Mucosa of gallbladder (tissue), 1 donor: Measurements from ENCODE around the gene DHX9. TPM values are rescaled to one million over a fixed set of nuclear protein-coding genes. Genes with fewer than 3 reads are reported as not detected.

Experiments
- DNase-seq: peaks from one replicate; pipeline ENCODE4 v3.0.0-alpha.2; 2020; ENCODE audit warnings: low spot score
- total RNA-seq: library from RNA; stranded (reverse); gene quantifications from one replicate; pipeline ENCODE4 v1.2.1, GENCODE V29; 2021
- donor health status: DM: no; HTN: no; CAD: no.

The DHX9 gene
- total RNA-seq, 1 donor from 2014 or later: 113 TPM

DNA sequence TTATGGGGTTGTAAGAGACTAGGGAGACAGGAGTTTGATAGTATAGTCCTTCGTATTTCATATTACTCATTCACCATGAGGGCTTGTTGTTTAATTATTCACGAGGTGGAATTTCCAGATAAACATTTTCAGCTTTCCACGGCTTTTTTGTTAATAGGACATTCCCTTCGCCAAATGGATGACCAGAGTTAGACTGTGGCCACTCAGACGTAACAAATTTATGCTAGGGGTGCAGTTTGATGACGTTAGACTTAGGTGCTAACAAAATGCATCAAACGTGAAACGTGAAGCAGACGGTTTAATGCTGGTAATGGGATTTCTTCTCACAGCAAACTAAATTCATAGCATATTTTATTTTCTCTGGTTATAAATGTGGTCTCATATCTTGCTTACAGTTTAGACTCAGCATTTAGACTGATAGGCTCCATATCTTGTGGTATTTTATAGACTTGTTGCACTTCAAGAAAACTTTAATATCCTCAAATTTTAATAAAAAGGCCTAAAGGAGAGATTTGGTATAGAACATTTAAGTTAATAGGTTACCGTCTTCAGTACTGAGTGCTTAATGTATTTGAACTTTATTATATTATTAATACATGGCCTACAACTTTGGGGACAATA lies 2.3 kb downstream of the DHX9 start:
- no peak for DNase-seq

DNA sequence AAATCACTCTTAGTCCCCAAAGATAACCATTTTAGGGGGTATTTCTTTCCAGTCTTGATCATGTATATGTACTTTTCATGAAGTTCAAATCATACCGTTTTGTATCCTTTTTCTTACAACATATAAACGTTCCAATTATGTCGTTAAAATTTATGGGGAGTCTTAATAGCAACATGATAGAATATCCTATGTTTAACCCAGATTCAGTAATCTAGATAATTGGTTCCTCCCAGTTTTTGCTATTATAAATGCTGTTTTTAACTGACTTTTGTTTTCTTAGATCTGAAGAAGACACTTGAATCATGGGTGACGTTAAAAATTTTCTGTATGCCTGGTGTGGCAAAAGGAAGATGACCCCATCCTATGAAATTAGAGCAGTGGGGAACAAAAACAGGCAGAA lies 3.1 kb downstream of the DHX9 start:
- no peak for DNase-seq

GRCh38 chr1:182845379-182845778 lies 6.2 kb downstream of the DHX9 start:
- DNase-seq: no peak

- DNase-seq: no peak
These were observed 6.7 kb downstream of the DHX9 start for GRCh38 chr1:182845894-182846293.

GRCh38 chr1:182847105-182847504 lies 8.0 kb downstream of the DHX9 start:
- no peak for DNase-seq

DNA sequence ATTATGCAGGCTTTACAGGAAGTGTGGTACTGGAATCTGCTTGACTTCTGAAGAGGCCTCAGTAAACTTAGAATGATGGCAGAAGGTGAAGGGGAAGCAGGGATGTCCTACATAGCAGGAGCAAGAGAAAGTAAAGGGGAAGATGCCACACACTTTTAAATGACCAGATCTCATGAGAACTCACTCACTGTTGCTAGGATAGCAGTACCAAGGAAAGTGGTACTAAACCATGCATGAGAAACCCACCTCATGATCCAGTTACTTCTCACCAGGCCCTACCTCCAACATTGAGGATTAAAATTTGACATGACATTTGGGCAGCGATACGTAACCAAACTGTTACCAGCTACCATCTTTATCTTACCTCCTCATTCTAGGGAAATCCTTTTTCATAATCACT lies 9.6 kb downstream of the DHX9 start:
- no peak for DNase-seq

DNA sequence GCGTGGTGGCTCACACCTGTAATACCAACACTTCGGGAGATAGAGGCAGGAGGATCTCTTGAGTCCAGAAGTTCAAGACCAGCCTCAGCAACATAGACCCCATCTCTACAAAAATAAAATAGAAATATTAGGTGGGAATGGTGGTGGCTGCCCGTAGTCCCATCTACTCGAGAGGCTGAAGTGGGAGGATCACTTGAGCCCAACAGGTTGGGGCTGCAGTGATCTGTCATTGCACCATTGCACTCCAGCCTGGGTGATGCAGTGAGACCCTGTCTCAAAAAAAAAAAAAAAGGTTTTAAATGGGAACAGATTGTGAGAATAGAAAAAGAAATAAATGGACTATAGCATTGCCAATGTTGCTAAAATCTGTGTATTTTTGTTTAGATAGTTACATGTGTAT lies 11.2 kb downstream of the DHX9 start:
- DNase-seq: no peak

- no peak for DNase-seq
These were observed 12.7 kb downstream of the DHX9 start for GRCh38 chr1:182851825-182852224.

- no peak for DNase-seq
These were observed 16.8 kb downstream of the DHX9 start for GRCh38 chr1:182855911-182856310.

DNA sequence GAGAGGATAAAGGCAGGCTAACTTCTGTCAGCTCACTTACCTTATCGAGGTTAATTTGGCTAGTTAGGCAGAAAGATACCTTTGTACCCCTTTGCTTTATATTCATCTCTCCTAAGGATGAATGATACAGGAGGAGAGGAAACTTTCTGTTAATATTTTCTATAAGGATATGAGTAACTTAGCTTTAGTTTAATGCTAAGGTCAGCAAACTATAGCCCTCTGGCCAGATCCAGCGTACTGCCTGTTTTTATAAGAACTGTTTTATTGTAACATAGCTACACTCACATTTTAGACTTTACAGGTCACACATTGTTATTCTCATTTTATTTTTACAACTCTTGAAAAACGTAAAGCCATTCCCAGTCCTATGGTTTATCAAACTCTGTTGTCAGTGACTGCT lies 18.1 kb downstream of the DHX9 start:
- no peak for DNase-seq

GRCh38 chr1:182860658-182861057 lies 21.5 kb downstream of the DHX9 start:
- DNase-seq: no peak

GRCh38 chr1:182861994-182862393 lies 22.8 kb downstream of the DHX9 start:
- no peak for DNase-seq

DNA sequence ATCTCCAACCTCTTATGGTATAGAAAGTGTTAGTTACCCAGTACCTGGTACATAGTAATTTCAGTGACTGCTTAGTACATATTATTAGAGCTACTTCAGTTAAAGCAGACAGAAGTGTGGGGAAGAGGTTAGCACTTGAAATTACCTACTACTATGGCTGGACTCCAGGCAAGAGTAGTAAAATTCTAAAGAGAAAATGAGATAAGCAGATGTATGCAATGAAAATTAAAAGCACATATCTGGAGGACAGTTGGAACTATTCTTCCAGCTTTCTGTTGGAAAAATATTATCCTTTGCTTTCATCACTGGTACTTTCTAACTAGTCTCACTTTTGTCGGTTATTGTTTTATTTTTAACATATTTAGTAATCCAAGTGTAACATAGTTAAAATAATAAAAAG lies 23.7 kb downstream of the DHX9 start:
- no peak for DNase-seq

GRCh38 chr1:182863940-182864339 lies 24.8 kb downstream of the DHX9 start:
- no peak for DNase-seq

GRCh38 chr1:182867861-182868260 lies 28.7 kb downstream of the DHX9 start:
- DNase-seq: no peak

- DNase-seq: no peak
These were observed 30.1 kb downstream of the DHX9 start for GRCh38 chr1:182869241-182869666.

DNA sequence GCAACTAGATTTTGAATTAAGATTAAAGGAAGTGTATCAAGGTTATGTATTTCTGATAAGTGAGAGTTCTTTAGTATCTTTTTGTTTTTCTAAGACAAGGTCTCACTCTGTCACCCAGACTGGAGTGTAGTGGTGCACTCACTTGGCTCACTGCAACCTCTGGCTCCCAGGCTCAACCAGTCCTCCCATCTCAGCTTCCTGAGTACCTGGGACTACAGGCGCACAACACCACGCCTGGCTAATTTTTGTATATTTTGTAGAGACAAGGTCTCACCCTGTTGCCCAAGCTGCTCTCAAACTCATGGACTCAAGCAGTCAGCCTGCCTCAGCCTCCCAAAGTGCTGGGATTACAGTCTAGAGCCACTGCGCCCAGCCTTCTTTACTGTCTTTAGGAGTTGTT lies 33.7 kb downstream of the DHX9 start:
- no peak for DNase-seq

GRCh38 chr1:182875889-182876288 lies 36.7 kb downstream of the DHX9 start:
- DNase-seq: no peak

GRCh38 chr1:182877331-182877730 lies 38.2 kb downstream of the DHX9 start:
- no peak for DNase-seq

- no peak for DNase-seq
These were observed 38.7 kb downstream of the DHX9 start for GRCh38 chr1:182877842-182878241.

DNA sequence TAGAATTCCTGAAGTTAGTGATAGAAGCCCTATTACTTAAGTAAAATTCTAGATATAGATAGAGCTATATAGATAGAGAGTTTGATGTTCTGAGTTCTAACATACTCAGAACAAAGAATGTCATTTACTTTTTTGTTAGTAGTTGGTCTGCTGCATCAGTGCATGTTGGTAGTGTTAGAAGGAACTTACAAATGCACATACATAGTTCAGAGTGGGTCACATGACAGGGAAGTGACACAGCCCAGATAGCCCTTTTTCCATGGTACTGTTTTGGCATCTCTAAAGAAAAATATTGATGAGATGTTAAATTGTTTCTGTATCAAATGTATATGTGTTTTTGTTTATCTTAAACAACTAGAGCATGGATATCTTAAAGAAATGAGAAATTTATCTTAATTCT lies 45.7 kb downstream of the DHX9 start:
- DNase-seq: no peak

GRCh38 chr1:182885591-182885990 lies 46.4 kb downstream of the DHX9 start:
- DNase-seq: no peak

GRCh38 chr1:182886985-182887384 lies 47.8 kb downstream of the DHX9 start:
- no peak for DNase-seq

DNA sequence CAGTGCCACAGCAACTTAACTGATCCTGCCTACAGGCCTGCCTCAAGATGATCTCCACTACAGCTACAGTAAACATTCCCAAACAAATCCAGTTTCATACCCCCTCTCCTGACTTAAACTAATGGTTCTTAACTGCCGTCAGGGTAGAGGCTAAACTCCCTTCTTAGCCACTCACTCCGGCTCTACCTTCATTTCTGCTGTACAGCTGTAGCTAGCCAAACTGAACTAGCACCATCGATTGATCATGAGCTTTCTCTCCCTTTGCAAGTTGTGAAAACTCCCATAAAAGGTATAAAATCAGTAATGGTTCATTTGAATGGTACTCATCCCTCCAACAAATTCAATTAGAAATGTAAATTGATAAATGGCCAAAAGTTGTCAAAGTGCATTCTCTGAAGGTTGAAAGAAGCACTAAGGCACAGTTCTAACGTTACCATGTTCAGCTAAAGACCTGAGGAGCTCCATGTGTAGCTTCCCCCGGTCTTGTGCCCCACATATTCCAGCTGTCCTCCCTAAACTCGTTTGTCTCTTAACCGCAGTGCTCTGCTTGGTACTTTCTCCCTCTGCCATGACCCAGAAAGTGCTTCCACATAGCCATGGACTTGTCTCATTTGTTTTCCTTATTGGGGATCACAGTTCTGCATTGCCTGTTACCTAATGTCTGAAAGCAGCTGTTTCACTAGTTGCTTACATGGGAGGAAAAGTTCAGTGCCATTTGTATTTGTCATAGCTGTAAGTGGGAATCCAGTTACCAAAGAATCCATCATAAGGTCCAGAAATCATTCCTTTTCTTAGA lies 49.8 kb downstream of the DHX9 start:
- DNase-seq: no peak
